Sigmoid colon (tissue), 3 donors: Measurements from ENCODE around the gene HAGH.

Experiments used
- POLR2A ChIP-seq, 2 donors: fragments of 450-650 bp; IDR thresholded peaks; one replicate each; pipeline ENCODE4 v1.6.1; 2016; ENCODE audit warnings: antibody characterized with exemption in 2 of 2, mild to moderate bottlenecking in 2 of 2, moderate library complexity in 2 of 2
- TF ChIP-seq, protein P1 (sequence below), 4 experiments: fragments of 450-650 bp in 3 of 4; fragments of 200-600 bp in 1 of 4; IDR thresholded peaks; one replicate each; pipeline ENCODE4 v1.5.1; 2016 to 2019; ENCODE audit warnings: antibody characterized with exemption in 4 of 4, mild to moderate bottlenecking in 3 of 4, moderate library complexity in 2 of 4

GRCh38 chr16:1857433-1858097 is 30.9 kb upstream of the HAGH start:
- TF ChIP-seq, protein P1, sequence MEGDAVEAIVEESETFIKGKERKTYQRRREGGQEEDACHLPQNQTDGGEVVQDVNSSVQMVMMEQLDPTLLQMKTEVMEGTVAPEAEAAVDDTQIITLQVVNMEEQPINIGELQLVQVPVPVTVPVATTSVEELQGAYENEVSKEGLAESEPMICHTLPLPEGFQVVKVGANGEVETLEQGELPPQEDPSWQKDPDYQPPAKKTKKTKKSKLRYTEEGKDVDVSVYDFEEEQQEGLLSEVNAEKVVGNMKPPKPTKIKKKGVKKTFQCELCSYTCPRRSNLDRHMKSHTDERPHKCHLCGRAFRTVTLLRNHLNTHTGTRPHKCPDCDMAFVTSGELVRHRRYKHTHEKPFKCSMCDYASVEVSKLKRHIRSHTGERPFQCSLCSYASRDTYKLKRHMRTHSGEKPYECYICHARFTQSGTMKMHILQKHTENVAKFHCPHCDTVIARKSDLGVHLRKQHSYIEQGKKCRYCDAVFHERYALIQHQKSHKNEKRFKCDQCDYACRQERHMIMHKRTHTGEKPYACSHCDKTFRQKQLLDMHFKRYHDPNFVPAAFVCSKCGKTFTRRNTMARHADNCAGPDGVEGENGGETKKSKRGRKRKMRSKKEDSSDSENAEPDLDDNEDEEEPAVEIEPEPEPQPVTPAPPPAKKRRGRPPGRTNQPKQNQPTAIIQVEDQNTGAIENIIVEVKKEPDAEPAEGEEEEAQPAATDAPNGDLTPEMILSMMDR (IDR thresholded peaks at IDR 0.05), result no peak
- no peak for TF ChIP-seq POLR2A (IDR thresholded peaks at IDR 0.05)
